NCI-H2196 treated with DMSO at 0.1 percent for 48 hours (cell line): Measurements from ENCODE around the gene CADM1.

Source experiments
- DNase-seq: peaks from one replicate; lab custom pipeline; 2025; ENCODE audit not compliant: unreplicated experiment; lab: John Stamatoyannopoulos, UW

The CADM1 gene

GRCh38 chr11:115452241-115452640 lies 52.0 kb downstream of the CADM1 start:
- peak; percentile 35 for DNase-seq

- DNase-seq = no peak
Observed at GRCh38 chr11:115450519-115450918, 53.7 kb downstream of the CADM1 start.

GRCh38 chr11:115447273-115447864 lies 56.8 kb downstream of the CADM1 start:
- no peak for DNase-seq

DNA sequence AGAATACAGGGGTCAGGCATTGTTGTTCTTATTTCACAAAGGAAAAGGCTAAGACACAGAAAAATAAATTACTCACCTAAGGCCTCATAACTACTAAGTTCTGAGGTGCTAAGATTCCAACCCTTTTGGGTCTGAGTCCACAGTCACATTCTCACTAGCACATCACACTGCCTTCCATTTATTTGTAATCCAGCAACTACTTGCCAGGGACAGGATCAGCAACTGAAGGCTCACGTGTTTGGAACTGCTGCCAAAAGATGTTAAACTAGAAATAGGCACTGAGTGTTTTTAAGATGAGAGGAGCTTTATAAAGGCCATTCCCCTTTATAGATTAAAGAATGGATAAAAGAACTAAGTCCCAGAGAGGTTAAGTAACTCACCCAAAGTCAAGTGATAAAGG lies 58.0 kb downstream of the CADM1 start:
- no peak for DNase-seq

GRCh38 chr11:115444542-115444941 lies 59.7 kb downstream of the CADM1 start:
- DNase-seq = no peak

GRCh38 chr11:115439969-115440540 lies 64.2 kb downstream of the CADM1 start:
- no peak for DNase-seq

- DNase-seq = no peak
Observed at GRCh38 chr11:115439385-115439784, 64.8 kb downstream of the CADM1 start.

DNA sequence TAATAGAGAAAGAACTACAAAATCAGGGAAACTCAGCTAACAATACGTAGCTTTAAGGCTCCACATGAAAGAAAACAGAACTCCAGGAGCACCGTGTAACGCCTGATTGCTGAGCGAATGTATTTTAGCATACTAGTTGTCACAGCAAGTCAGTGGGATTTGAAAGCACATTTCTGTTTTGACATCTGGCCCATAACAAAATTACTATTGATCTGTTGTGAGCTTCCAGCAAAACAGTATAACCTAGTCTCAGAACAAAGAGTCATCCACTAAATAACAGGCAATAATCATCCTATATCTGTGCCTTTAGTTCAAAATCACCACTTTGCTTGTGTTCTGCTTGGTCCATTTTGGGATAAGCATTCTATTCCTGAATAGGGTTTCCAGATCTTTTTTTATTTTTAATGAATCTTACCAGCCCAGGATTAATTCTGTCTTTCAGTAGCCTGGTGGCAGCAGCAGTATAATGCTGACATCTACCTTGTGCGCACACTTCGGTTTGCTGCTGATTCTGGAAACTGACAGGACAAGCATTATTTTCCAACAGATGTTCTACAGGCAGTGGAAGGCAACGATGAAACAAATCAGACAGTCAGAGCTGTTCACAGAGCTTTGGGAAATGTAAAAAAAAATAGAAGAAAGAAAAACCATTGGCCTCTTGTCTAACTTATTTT lies 66.2 kb downstream of the CADM1 start:
- no peak for DNase-seq

GRCh38 chr11:115430345-115430744 lies 73.9 kb downstream of the CADM1 start:
- no peak for DNase-seq

DNA sequence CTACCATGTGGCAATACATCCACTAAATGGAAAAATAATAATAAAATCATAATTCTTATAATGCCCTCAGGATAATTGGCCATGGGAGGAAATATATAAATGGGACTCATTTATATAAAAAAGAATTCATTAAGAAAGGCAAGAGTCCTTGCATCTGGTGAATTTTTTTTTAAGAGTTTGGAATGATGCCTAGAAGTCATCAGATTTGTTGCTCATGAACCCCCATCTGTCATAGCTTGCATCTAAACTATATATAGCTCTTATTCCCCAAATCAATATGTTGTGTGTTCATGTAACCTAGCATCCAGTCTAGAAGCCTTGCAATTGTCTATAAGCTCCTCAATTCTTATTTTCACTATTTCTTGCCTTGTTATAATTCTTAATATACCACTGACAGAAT lies 75.9 kb downstream of the CADM1 start:
- no peak for DNase-seq

DNA sequence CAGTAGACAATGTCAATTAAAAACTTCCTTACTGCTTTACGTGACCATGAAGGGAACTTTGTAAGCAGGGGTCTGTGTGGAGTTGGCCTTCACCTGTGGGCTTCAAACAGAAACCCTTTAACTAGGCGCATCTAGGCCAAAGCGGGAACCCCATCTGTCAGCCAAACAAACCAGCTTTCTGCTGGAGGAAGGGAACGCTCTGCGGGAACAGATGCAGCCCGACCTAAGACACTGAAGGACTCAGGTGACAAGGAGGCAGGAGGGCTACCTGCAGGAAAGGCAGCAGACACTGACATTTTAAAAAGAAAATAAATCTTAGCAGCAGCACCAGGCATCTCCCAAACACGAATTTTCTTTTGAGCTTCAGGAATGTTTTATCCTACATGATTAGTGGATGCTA lies 78.4 kb downstream of the CADM1 start:
- no peak for DNase-seq

DNA sequence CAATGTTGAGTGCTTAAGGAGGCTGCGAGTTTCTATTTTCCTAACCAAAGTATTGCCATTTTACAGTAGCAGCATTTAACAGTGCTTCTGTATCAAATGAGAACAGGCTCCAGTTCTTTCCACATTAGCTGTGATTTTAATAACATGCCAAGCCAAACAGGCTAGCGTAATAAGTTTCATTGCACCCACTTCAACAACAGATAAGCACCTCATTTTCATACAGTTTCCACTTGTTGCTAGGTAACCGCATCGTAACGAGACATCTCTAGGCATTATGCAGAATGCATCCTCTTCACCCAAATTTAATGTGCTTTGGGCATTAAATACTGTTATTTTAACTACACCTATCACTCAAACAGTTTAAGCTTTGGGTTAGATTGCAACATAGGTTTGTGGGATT lies 79.0 kb downstream of the CADM1 start:
- DNase-seq = no peak

DNA sequence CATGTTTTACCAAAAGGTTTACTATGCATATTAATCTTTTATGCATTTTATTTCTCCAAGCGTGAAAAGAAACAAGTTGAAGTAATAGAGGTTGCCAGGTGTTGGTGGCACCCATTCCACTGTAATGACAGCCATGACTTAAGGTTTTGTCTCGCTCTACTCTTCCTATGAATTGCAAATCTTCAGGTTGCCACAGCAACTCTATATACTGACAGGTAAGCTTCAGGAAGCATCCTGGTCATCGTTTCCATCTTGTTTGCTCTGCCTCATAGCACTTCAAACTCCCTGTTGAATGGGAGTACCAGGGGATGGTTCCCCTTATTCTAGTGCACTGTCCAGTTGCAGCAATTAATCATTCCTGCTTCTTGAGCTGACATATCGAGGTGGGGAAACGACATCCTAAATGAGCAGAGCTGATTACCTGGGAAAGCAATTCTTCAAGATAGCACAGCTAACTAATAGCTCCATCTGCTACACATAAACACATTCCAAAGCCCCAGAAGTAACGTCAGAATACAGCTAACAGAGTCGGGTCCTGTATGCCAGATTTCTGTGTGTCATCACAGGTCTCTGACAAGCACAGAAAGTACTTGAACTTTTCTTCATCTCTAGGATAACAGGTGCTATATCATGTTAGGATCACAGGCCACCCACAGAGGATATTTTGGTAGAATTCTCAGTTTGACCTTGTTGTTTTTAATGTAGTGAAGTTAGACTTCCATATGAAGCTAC lies 80.3 kb downstream of the CADM1 start:
- no peak for DNase-seq

DNA sequence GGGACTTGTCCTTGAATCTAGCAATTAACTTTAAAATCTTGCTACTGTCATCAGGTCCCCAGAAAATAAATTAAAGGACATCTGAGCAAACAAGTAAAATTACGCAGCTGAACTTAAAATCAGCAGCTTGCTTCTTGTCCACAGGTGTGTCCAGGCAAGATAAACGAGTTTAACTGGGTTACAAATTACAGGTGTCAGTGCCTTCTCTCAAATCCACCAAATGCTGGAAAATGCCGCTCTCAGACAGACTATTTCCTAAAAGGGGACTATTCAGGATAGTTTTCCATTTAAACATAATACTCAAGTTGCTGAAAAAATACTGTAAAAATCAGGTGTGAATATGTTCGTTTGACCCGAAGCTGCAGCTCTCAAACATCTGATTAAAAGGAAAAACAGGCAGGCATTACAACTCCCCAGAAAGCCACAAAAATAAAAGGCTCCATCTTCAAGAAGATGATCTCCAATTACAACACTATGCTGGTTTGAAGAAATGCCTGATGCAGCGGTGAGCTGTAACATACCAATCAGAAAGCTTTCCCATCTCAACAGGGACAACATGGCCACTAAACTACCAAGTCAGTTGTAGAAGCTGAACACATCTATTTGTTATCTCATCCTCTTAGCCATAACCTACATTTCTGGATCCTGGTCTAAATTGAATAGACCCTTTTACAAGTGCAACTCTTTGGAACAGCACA lies 82.1 kb downstream of the CADM1 start:
- DNase-seq = no peak

DNA sequence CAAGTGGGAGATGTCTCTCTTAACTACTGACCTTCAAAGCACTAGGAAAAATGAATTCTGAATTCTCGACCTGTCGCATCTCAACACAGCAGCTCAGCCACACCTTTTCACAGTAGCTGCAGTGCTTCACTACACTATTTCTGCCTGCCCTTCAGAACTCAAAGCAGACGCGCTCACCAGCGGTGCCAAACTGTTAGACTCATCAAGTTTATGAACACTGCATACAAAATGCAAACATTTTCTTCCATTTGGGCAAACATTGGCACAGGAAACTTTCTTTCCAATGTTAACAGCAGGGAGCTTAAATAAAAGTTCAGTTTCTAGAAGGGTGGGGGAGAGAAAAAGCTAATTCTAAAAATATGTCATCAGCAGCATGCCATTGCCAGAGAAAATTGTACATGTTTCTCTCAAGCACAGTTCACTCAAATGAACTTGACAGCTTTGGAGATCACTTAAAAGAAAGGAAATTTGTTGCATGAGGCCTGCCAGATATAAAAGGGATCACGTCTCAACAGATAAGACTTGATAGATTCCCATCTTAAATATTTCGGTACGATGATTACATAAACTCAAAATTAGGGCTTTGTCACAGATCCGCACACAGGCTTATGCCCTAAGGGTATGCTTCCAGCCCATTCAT lies 82.7 kb downstream of the CADM1 start:
- no peak for DNase-seq

DNA sequence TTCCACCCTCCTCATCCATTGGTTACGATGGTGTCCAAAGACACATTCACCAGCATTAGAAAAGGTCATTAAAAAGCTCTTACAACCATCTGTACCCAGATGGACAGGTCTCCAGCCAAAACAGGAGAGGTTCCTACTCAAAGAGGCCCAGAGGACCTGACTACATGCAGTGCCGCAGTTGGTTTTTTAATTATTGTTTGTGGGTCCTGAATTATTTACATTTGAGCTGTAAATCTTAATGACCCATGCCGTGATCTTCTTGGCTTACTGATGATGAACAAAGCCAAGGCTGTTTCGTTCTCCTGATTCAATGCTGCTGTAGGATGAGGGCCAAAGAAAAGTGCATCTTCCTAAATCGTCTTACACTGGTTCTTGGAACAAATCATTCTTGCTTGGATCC lies 83.7 kb downstream of the CADM1 start:
- DNase-seq = peak; percentile 68

- DNase-seq = no peak
Observed at GRCh38 chr11:115418626-115419025, 85.6 kb downstream of the CADM1 start.

- no peak for DNase-seq
Observed at GRCh38 chr11:115418081-115418480, 86.1 kb downstream of the CADM1 start.

GRCh38 chr11:115411120-115411519 lies 93.1 kb downstream of the CADM1 start:
- no peak for DNase-seq

GRCh38 chr11:115409691-115410220 lies 94.5 kb downstream of the CADM1 start:
- peak; percentile 33 for DNase-seq
